Hematopoietic multipotent progenitor cell treated with erythropoietin and hydrocortisone succinate and interleukin-3 and kit ligand, for 15 days (in vitro differentiated cells): ENCODE measurements around the gene EBP.
"Not testable (repeated sequence)": the region's sequence is repeated elsewhere in the genome, so short reads cannot be mapped to it uniquely, and the experiment has no call there.

Experiments used
- DNase-seq: peaks from one replicate; pipeline ENCODE4 v3.0.0-alpha.2; 2015; ENCODE audit warnings: low spot score

Gene EBP

DNA sequence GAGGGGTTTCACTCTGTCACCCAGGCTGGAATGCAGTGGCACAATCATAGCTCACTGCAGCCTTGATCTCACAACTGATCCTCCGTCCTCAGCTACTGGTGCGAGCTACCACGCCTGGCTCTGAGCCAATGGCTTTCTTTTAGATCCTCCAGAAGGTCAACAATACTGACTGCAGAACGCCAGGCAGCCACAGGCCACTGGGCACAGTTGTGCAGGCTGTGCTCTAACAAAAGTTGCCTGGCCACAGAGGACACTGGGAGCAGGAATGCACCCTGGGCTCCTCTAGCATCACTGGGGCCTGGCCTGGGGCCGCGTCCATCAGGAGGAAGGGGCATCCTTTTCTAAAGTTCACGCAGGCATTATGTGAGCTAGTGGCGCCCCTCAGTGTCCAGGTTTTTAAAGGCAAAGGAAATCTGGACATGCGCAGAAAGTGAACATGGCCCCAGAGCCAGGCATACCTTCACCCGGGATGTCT, 27.7 kb upstream of the EBP start:
- peak; percentile 7 for DNase-seq

DNA sequence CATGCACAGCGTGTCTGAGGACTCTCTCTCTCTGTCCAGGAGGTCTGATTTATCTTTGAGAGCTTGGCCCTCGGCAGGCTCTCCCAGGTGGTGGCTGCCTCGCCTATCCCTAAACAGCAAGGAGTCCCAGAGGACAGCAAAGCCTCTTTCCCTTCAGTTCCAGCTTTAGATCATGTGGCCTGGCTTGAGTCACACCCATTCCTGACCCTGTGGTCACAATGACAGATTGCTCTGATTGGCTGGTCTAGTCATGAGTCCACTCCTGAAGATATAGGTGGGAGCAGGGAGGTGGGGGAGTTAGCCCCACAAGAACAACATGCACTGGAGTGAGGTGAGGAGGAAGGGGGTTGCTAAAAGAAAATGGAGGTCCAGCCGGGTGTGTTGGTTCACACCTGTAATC, 24.9 kb upstream of the EBP start:
- no peak for DNase-seq

DNA sequence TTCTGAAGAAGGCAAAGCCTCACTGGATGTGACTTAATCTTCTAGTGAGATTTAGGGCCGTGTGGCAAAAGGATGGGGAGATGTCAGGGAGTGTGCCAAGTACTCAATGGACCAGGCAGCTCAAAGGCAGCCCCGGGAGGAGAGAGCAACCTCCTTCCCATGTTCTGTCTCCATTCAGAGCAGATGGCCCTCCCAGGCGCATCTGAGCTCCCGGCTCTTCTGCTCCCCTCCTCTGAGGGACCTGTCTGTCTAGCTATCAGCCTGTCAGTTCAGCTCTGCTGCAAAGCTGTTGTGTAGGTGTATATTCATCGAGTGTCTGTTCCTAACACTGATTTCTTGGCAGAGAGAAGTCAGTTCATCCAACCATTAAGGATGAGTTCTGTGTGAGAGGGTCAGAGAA, 23.7 kb upstream of the EBP start:
- no peak for DNase-seq

DNA sequence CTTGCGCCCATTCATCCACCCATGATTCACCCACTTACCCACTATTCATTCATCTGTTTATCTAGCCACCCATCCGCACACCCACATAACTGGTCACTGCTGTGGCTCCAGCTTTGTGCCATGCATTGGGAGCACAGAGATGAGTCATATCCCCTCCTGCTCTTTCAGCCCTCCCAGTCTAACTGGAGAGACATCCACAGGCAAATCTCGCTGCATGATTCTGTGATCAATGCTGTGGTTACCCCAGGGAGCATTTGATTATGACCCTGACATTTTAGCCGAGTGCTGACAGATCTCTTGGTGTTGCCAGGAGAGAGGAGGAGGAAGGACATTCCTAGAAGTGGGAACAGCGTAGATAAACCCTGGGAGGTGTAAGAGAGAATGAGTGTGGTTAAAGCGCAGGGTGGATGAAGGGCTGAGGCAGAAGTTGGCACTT, 23.2 kb upstream of the EBP start:
- DNase-seq, result no peak

DNA sequence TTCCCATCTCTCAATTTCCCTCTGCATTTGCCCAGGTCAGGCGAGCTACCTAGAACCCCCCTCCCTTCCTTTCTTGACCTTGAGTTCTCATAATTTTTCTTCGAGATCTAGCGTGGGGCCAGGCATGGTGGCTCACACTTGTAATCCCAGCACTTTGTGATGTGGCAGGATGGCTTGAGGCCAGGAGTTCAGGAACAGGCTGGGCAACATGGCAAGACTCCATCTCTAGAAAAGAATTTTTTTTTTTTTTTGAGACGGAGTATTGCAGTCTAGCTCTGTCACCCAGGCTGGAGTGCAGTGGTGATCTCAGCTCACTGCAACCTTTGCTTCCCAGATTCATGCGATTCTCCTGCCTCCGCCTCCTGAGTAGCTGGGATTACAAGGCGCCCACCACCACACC, 17.3 kb upstream of the EBP start:
- DNase-seq, result no peak

DNA sequence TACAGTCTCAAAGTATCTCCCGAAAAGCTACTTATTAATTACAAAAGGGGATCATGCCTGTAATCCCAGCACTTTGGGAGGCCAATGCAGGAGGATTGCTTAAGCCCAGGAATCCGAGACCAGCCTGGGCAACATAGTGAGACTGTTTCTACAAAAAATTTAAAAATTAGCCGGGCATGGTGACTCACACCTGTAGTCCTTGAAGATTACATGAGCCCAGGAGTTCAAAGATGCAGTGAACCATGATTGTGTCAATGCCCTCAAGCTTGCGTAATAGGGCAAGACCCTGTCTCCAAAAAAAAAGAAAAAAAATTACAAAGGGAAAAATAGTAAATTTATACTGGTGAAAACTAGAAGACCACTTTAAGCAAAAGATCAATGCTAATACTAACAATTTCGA, 16.1 kb upstream of the EBP start:
- DNase-seq, result no peak

DNA sequence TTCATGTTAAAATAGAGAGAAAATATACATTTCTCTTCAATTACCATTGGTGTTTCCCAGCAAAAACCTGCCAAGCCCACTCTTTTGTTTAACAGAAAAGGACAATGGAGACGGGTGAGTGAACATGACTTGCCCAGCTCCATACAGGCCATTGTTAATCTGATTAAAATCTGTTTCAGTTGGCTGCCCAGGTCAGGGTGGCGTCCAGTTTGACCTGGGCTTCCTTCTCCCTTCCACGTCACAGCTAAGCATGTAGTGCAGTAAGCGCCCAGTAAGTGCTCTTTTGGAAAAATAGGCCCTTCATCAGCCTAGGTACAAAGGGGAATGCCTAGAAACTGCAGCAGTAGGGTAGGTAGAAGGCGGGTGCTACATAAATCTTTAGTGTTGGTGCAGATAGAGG, 14.4 kb upstream of the EBP start:
- no peak for DNase-seq

DNA sequence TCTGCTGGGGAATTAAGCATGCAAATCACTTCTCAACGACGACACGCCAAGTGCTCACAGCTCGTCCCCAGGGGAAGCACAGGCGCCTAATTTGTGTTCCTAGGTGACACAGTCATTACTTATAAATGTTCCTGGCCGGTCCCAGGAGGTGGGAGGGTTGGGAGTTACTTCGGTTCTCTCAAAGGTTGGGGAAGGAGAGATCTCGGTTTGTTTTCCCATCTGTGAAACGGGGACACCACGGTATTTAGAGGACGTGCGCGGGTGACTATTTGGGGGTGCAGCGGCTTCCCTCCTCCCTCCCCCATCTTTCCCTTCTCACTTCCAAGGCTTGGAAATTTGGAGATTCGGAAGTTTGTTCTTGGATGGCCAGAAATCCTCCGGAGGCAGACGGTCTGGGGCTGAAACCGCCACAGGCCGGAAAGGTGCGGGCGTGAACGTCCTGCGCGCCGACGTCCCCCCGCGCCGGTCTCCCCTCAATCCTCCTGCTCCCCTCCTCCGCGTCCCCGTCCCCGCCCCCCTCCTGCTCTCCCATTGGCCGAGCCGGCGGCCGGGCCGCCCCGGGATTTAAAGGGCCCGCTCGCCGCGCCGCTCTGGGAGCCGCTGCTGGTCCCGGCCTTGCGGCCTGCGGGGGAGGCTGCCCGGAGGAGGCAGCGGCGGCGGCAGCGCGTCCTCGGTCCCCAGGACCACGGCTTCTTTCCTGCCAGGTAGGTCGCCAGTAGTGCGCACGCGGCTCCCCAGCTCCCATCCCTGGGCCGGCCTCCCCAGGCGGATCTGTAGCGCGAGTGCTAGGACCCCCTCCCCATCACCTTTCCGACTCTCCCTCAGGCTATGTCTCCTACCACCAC, 13.0 kb upstream of the EBP start, which contains the start of gene PORCN:
Gene PORCN, plus strand, starts transcription at position 593 of the 845 bp plus-strand sequence. CDS start 829 bp downstream, outside the sequence.
- peak; percentile 60 for DNase-seq

DNA sequence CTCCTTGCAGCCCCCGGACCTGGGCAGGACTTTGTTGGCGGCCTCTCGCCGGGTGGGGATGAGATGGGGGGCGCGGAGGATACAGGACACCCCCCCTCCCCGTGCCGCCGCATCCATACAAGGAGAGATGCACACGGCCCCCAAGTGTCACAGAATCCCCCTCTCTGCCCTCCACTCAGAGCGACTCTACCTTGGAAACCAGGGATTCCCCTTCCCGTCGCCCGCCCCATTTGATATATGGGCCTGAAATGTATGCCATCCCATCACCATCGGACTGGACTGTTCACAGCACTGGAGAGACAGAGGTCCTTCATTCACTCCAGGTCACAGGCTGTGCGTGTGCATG, 12.4 kb upstream of the EBP start:
- no peak for DNase-seq

DNA sequence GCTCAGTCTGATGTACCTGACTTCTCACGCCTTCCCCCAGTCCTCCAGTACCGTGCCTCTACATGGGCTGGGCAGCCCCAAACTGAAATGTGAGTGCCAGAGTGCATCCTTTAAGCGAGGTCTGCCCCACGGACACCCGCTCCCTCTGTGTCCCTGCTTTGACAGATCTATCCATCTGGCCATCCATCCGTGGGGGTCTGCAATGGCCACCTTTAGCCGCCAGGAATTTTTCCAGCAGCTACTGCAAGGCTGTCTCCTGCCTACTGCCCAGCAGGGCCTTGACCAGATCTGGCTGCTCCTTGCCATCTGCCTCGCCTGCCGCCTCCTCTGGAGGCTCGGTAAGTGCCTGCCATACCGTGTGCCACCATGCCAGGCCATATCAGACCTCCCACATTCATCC, 12.0 kb upstream of the EBP start:
- no peak for DNase-seq

DNA sequence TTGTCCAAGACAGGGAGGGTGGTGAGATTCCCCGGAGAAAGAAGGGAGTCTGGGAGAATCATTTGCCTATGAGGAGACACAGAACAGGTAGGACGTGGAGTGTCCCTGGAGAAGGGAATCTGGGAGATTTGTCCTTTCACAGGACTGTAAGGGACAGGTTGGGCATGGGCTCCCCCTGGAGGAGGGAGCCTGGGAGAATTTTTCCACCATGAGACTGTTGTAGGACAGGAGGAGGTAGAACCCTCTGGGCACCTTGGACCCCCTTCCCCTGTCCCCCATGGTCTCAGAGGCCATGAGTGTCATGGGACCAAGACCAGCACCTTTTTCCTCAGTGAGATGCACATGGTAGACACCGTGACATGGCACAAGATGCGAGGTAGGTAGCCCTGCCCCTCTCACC, 10.0 kb upstream of the EBP start:
- DNase-seq, result no peak

DNA sequence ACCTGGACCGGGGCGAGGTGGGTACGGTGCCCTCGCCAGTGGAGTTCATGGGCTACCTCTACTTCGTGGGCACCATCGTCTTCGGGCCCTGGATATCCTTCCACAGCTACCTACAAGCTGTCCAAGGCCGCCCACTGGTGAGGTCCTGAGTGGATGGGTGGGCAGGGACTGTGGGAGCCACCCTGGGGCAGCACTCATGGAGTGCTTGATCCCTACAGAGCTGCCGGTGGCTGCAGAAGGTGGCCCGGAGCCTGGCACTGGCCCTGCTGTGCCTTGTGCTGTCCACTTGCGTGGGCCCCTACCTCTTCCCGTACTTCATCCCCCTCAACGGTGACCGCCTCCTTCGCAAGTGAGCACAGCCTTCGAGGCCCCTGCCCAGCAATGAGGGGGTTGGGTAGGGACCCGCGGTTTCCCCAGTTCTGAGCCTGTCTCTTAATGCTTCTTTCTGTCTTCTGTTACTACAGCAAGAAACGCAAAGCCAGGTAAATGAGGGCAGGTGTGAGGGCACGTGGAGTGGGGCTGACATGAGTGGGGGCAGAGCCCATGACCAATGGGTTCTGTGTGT, 9.2 kb upstream of the EBP start:
- no peak for DNase-seq

DNA sequence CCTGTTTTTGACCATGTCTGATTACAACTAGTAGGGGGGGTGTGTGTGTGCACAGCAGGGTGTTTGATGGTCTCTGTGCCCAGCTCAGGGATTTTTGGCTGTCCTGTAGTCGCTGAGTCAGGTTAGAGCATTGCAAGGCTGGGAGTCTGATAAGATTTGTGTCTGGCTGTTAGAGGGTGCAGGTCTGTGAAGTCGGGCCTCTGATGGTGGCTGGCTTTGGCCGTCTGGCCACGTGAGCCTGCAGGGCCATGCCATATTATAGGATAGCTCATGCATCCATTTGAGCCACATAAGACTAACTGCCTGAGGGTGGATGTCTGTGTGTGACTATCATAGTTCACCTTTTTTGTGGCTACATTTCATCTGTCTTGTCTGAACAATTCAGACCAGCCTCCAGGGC, 7.9 kb upstream of the EBP start:
- no peak for DNase-seq

DNA sequence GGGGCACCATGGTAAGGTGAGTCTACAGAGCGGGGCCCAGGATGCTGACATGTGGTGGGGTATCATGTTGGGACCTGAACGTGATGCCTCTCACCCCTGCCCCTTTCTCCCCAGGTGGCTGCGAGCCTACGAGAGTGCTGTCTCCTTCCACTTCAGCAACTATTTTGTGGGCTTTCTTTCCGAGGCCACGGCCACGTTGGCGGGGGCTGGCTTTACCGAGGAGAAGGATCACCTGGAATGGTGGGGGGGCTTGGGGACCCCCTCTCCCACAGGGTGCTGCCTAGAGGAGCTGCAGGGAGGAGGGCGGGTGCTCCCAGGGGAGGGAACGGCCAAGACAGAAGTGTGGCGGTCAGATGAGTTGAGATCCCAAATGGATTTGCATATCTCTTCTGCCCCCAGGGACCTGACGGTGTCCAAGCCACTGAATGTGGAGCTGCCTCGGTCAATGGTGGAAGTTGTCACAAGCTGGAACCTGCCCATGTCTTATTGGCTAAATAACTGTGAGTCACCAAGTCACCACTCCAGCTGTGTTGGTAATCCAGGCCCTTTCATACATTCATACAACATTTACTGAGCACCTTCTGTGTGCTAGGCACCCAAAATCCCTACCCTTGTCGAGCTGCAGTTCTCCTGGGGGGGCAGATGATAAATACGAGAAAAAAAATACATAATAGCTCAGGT, 7.3 kb upstream of the EBP start:
- DNase-seq, result no peak

DNA sequence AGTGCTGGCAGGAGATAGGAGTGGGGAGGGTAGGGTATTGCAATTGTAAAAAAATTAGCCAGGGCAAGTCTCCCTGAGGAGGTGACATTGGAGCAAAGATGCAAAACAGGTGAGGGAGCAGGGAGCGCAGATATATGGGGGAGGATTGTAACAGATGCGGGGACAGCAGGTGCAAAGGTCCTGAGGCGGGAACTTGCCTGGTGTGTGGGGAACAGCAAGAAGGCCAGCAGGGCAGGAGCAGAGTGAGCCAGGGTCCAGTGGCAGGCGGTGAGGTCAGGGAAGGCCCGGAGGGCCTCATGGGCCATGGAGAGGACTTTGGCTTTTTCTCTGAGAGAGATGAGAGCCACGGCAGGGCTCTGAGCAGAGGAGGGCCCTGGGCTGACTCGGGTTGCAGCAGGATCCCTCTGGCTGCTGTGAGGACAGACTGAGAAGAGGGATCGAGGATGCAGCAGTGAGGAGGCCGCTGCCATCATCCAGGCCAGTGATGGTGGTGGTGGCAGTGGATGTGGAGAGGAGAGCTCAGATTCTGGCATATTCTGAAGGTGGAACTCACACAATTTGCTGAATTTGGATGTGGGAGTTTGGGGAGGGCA, 6.6 kb upstream of the EBP start:
- DNase-seq, result no peak

DNA sequence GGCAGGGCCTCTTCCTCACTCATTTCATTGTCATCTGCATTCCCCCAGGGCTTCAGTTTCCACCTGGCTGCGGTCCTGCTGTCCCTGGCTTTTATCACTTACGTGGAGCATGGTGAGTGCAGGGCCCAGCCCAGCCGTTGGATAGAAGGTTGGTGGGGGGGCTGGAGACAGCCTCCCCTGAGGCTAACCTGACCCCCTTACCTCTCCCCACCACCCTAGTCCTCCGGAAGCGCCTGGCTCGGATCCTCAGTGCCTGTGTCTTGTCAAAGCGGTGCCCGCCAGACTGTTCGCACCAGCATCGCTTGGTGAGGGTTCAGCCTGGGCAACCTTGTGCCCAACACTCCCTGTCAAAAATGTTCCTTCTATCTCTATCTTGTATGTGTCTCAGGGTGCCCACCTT, 5.8 kb upstream of the EBP start:
- DNase-seq, result no peak

DNA sequence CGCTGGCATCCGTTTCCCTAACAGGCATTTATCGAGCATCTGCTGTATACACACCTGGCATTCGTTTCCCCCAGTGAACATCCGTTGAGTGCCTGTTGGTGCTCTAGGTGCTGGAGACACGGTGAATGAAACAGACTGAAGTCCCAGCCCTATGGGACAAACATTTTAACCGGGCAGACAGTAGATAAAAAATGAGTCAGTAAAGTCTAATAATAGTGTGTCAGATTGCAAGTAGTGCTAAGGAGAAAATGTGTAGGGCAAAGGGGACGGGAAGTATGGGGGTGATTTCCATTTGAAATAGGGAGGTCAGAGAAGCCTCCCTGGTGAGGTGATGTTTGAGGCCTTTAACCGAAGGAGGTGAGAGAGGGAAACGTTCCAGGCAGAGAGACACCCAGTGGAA, 5.3 kb upstream of the EBP start:
- DNase-seq, result no peak

DNA sequence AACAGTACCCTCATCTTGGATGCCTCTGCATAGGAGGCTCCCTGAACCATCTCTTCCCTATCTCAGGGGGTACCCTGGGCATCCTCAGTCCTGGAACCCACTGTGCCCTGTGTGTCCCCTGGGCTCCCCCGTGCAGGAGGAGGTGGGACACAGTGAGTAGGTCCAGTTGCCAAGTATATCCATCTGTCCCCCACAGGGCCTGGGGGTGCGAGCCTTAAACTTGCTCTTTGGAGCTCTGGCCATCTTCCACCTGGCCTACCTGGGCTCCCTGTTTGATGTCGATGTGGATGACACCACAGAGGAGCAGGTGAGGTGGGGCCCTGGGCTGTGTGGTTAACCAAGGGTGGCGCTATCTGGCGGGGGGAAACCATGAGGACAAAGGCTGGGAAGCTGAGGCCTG, 4.6 kb upstream of the EBP start:
- no peak for DNase-seq

DNA sequence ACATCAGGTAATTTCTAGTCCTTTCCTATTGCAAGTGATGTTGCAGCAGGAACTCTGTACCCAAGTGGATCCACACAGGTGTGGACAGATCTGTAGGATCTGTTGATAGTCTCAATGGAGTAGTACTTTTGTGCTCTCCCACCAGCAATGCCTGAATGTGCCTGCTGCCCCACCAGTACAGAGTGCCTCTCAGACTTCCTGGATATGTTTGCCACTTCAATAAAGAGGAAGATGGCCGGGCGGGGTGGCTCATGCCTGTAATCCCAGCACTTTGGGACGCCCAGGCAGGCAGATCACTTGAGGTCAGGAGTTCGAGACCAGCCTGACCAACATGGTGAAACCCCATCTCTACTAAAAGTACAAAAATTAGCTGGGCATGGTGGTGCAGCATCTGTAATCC, 2.1 kb upstream of the EBP start:
- not testable (repeated sequence) for DNase-seq

DNA sequence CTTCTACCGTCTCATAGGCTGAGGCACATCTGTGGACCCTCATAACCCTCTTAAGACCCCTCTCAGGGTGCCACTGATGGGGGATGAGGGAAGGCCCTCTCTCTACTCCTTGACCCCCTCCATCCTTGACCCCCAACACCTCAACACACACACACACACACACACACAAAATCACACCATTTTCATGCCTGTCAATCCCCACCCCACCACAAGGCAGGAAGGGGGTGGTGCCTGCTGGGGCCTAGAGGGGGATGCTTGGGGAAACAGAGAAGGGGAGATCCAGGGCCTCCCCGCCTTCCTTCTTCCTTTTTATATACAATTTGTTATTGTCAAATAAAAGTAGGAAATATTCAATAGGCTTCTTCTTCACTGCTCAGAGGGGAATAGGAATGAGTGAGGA, 1.2 kb upstream of the EBP start:
- DNase-seq, result no peak

DNA sequence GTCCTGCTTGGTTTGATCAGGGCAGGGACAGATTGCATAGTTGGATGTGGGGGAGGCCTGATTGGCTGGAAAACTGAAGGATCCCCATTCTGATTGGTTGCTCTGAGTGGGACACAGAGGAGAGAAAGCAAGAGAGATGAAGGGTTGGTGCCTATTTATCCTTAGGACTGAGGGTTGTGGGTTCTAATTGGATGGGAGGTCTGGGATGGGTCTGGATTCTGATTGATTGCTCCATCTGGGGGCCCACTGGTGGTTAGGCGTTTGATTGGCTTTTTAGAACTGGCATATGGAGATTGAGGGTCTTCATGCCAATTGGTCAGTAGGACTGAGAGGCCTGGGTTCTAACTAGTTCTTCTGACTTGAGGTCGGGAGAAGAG, 644 bp upstream of the EBP start:
- no peak for DNase-seq

DNA sequence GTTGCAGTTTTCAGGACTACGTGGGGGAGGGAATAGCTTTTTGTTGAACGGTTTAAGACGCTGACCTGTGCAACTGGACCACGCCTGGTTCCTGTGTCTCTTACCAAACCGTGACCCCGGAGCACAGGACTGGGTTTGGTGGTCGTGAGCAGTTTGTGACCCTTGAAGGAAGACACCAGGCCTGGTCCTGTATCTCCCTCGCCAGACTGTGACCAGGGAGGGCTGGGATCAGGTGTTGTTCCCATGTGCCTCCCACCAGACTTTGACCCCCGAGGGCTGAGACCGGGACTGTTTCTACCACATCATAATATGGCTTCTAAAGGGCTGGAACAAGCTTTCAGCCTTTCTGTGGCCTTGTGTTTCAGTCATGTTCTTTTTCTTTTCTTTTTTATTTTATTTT, 683 bp downstream of the EBP start:
- no peak for DNase-seq

DNA sequence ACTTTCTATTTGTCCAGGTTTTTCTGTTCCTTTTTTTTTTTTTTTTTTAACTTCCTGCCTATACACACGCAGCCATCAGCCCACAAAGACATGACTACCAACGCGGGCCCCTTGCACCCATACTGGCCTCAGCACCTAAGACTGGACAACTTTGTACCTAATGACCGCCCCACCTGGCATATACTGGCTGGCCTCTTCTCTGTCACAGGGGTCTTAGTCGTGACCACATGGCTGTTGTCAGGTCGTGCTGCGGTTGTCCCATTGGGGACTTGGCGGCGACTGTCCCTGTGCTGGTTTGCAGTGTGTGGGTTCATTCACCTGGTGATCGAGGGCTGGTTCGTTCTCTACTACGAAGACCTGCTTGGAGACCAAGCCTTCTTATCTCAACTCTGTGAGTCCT, 2.1 kb downstream of the EBP start:
- no peak for DNase-seq
